HG03469 (cell line): ENCODE data around the gene ZNHIT2.

Experiments
- ATAC-seq: cut with Tn5 transposase; IDR thresholded peaks from one replicate; pipeline ENCODE4 v1.9.1; 2021; ENCODE audit warnings: mild to moderate bottlenecking, moderate library complexity, moderate number of reproducible peaks; ENCODE audit not compliant: unreplicated experiment

ZNHIT2 gene

GRCh38 chr11:65134952-65135632, 17.6 kb upstream of the ZNHIT2 start:
- peak; percentile 44 for ATAC-seq

GRCh38 chr11:65134240-65134951, 16.9 kb upstream of the ZNHIT2 start, which contains the start of gene SYVN1:
TSS of gene SYVN1 (minus strand) at chr11:65134519. CDS start at chr11:65133601, 918 bp downstream.
- ATAC-seq: peak; percentile 32

GRCh38 chr11:65133724-65134123, 16.2 kb upstream of the ZNHIT2 start:
- ATAC-seq: no peak

GRCh38 chr11:65132988-65133700, 15.6 kb upstream of the ZNHIT2 start:
- no peak for ATAC-seq

- no peak for ATAC-seq
Measured at GRCh38 chr11:65132238-65132987, 14.9 kb upstream of the ZNHIT2 start.

- no peak for ATAC-seq
Measured at GRCh38 chr11:65131895-65132237, 14.4 kb upstream of the ZNHIT2 start.

- ATAC-seq: no peak
Measured at GRCh38 chr11:65131417-65131776, 13.9 kb upstream of the ZNHIT2 start.

- ATAC-seq: no peak
Measured at GRCh38 chr11:65130631-65131416, 13.3 kb upstream of the ZNHIT2 start.

GRCh38 chr11:65129649-65130441, 12.3 kb upstream of the ZNHIT2 start:
- no peak for ATAC-seq

- no peak for ATAC-seq
Measured at GRCh38 chr11:65128182-65129145, 11.0 kb upstream of the ZNHIT2 start.

GRCh38 chr11:65127473-65128181, 10.1 kb upstream of the ZNHIT2 start:
- no peak for ATAC-seq

GRCh38 chr11:65126624-65127274, 9.2 kb upstream of the ZNHIT2 start:
- no peak for ATAC-seq

- no peak for ATAC-seq
Measured at GRCh38 chr11:65125197-65126056, 7.9 kb upstream of the ZNHIT2 start.

- ATAC-seq: no peak
Measured at GRCh38 chr11:65124480-65125196, 7.1 kb upstream of the ZNHIT2 start.

GRCh38 chr11:65121865-65122696, 4.6 kb upstream of the ZNHIT2 start, which contains the start of the genes FAU and MRPL49:
TSS of gene FAU (minus strand) at chr11:65122134. CDS start at chr11:65121813, 321 bp downstream.
TSS of gene MRPL49 (plus strand) at chr11:65122321. CDS start at chr11:65122347, 26 bp downstream.
- peak; percentile 38 for ATAC-seq
